GM23338 (cell line): Measurements from ENCODE around the gene LAX1. TPM values are rescaled to one million over a fixed set of nuclear protein-coding genes. Genes with fewer than 3 reads are reported as not detected.

Source experiments
- ATAC-seq: fragments of 200-7000 bp; cut with Tn5 transposase; 3 replicates; pipeline ENCODE4 v1.9.1; 2020
- DNase-seq: peaks from one replicate; pipeline ENCODE4 v3.0.0-alpha.2; 2015; ENCODE audit warnings: low spot score
- H2AFZ ChIP-seq: fragments of 200-600 bp; sonication (generic); 2 replicates; pipeline ENCODE4 v1.8.0; 2016; ENCODE audit warnings: antibody characterized with exemption, mild to moderate bottlenecking, moderate library complexity
- H3F3A ChIP-seq: fragments of 200-600 bp; sonication (generic); replicated peaks from 2 replicates; pipeline ENCODE4 v1.8.0; 2017; ENCODE audit warnings: antibody characterized with exemption, mixed run types, low read depth
- H3K27ac ChIP-seq: fragments of 200-600 bp; sonication (generic); 2 replicates; pipeline ENCODE4 v1.6.1; 2016; ENCODE audit warnings: low read depth
- H3K27me3 ChIP-seq: fragments of 200-600 bp; sonication (generic); 2 replicates; pipeline ENCODE4 v1.8.0; 2016; ENCODE audit warnings: mild to moderate bottlenecking, mixed run types, moderate library complexity; ENCODE audit not compliant: insufficient read depth
- H3K36me3 ChIP-seq: fragments of 200-600 bp; sonication (generic); 2 replicates; pipeline ENCODE4 v1.8.0; 2016; ENCODE audit warnings: mild to moderate bottlenecking; ENCODE audit not compliant: insufficient read depth
- H3K4me1 ChIP-seq: fragments of 200-600 bp; sonication (generic); 2 replicates; pipeline ENCODE4 v1.8.0; 2016; ENCODE audit warnings: mild to moderate bottlenecking, moderate library complexity; ENCODE audit not compliant: insufficient read depth
- H3K4me2 ChIP-seq: fragments of 200-600 bp; sonication (generic); 2 replicates; pipeline ENCODE4 v1.7.1; 2017; ENCODE audit warnings: mixed run types
- H3K4me3 ChIP-seq: fragments of 200-600 bp; sonication (generic); 2 replicates; pipeline ENCODE4 v1.6.1; 2016; ENCODE audit warnings: mixed run types
- H3K79me2 ChIP-seq: fragments of 200-600 bp; sonication (generic); replicated peaks from 2 replicates; pipeline ENCODE4 v1.8.0; 2017; ENCODE audit warnings: mild to moderate bottlenecking; ENCODE audit not compliant: insufficient read depth
- H3K9me2 ChIP-seq: fragments of 200-600 bp; sonication (generic); 2 replicates; pipeline ENCODE4 v1.8.0; 2017; ENCODE audit not compliant: insufficient read depth
- H4K20me1 ChIP-seq: fragments of 200-600 bp; sonication (generic); replicated peaks from 2 replicates; pipeline ENCODE4 v1.8.0; 2017; ENCODE audit warnings: mild to moderate bottlenecking; ENCODE audit not compliant: insufficient read depth
- H3K27ac Mint-ChIP-seq: 2 replicates; pipeline ENCODE4 v1.8.0; 2020; ENCODE audit warnings: inconsistent platforms, mild to moderate bottlenecking, moderate library complexity, mixed read lengths
- H3K27me3 Mint-ChIP-seq: 3 replicates; pipeline ENCODE4 v1.8.0; 2022; ENCODE audit warnings: low read depth, mild to moderate bottlenecking, moderate library complexity, mixed read lengths, inconsistent platforms; ENCODE audit not compliant: insufficient read depth, poor library complexity
- H3K36me3 Mint-ChIP-seq: 3 replicates; pipeline ENCODE4 v1.8.0; 2021; ENCODE audit warnings: low read depth, mild to moderate bottlenecking, inconsistent platforms, moderate library complexity, mixed read lengths
- H3K4me1 Mint-ChIP-seq: 3 replicates; pipeline ENCODE4 v1.8.0; 2020; ENCODE audit warnings: mild to moderate bottlenecking, inconsistent platforms, mixed read lengths
- H3K4me3 Mint-ChIP-seq: 3 replicates; pipeline ENCODE4 v1.8.0; 2021; ENCODE audit warnings: moderate library complexity, mild to moderate bottlenecking, inconsistent platforms, mixed read lengths
- H3K9me3 Mint-ChIP-seq: 3 replicates; pipeline ENCODE4 v1.8.0; 2020; ENCODE audit warnings: moderate library complexity, mild to moderate bottlenecking, inconsistent platforms, mixed read lengths
- CREB1 ChIP-seq: fragments of 250-450 bp; sonication (Bioruptor Pico); IDR thresholded peaks from 2 replicates; pipeline ENCODE4 v1.5.0; 2020; ENCODE audit warnings: low read depth, mild to moderate bottlenecking, moderate library complexity
- EZH2phosphoT487 ChIP-seq: fragments of 200-600 bp; sonication (generic); IDR thresholded peaks from one replicate; pipeline ENCODE4 v1.8.1; 2018; ENCODE audit warnings: antibody characterized with exemption; ENCODE audit not compliant: unreplicated experiment
- JUNB ChIP-seq: IDR thresholded peaks from one replicate; pipeline ENCODE4 v1.6.1; 2016; ENCODE audit warnings: antibody characterized with exemption; ENCODE audit not compliant: unreplicated experiment
- NANOG ChIP-seq: IDR thresholded peaks from 2 replicates; pipeline ENCODE4 v1.6.1; 2016; ENCODE audit warnings: antibody characterized with exemption, borderline replicate concordance
- ZNF114 ChIP-seq: fragments of 250-450 bp; sonication (Bioruptor Pico); IDR thresholded peaks from 2 replicates; pipeline ENCODE4 v1.5.0; 2020; ENCODE audit warnings: mild to moderate bottlenecking, moderate library complexity
- ZNF331 ChIP-seq: fragments of 250-450 bp; sonication (Bioruptor Pico); IDR thresholded peaks from 2 replicates; pipeline ENCODE4 v1.5.0; 2020; ENCODE audit warnings: low read depth, mild to moderate bottlenecking, moderate library complexity
- polyA plus RNA-seq: library from polyadenylated mRNA; unstranded; fragments of >200 nt; fragmentation: Nextera tagmentation; extraction: Ambion mirVana; gene quantifications from 2 replicates; pipeline ENCODE4 v1.2.1, GENCODE V29; 2016
- total RNA-seq: library from RNA; depleted of rRNA; stranded (reverse); fragments of >200 nt; shearing (Covaris generic); gene quantifications from 2 replicates; pipeline ENCODE4 v1.2.3, GENCODE V29; 2014
- TF ChIP-seq, protein P1 (sequence below), 2 experiments: fragments of 200-600 bp in 1 of 2; sonication (generic) in 1 of 2; conservative IDR thresholded peaks; 2 replicates each; pipeline versions ENCODE4 v1.5.1 to v1.6.1; 2016 to 2017; ENCODE audit warnings: antibody characterized with exemption in 2 of 2, low read depth in 2 of 2, mild to moderate bottlenecking in 2 of 2, moderate library complexity in 1 of 2
- TF ChIP-seq, protein P2 (sequence below): IDR thresholded peaks from one replicate; pipeline ENCODE4 v1.6.1; 2018; ENCODE audit warnings: antibody characterized with exemption; ENCODE audit not compliant: unreplicated experiment
- TF ChIP-seq, protein P3 (sequence below): fragments of 250-450 bp; sonication (Bioruptor Pico); IDR thresholded peaks from 2 replicates; pipeline ENCODE4 v1.5.0; 2020; ENCODE audit warnings: mild to moderate bottlenecking, moderate library complexity
- TF ChIP-seq, protein P4 (sequence below): IDR thresholded peaks from 2 replicates; pipeline ENCODE4 v1.6.1; 2016; ENCODE audit warnings: antibody characterized with exemption

The LAX1 gene
- total and polyA plus RNA-seq, 2 experiments from 2014 or later = not detected

DNA sequence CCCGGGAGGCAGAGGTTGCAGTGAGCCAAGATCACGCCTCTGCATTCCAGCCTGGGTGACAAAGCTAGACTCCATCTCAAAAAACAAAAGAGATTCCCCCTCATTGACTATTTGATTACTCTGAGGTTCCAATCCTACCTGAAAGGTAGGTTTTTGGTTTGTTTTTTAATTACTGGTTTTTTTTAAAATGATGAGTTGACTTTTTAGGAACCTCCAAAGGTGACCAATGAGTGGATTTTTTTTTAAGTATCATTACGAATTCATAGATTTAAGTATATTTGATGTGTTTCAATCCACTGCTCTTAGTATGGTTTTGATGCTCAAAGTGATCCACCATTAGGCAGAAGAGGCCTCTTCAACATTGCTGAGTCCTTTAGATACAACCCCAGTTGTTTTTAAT is 47.9 kb upstream of the LAX1 start:
- H3K27ac ChIP-seq = no peak overlapping the region
- H3K36me3 Mint-ChIP-seq = peaks cover 7% of the 10 kb centered on the region; the same call in 2 of the 3 replicates
- no peaks in the 10 kb centered on the region for H3K79me2 ChIP-seq
- no peaks in the 10 kb centered on the region for H3K4me1 ChIP-seq
- no peaks in the 10 kb centered on the region for H3K9me3 Mint-ChIP-seq
- H3K27me3 Mint-ChIP-seq = no peaks in the 10 kb centered on the region
- H3K4me1 Mint-ChIP-seq = no peaks in the 10 kb centered on the region
- H4K20me1 ChIP-seq = no peaks in the 10 kb centered on the region
- H3K4me3 ChIP-seq = no peak overlapping the region
- no peaks in the 10 kb centered on the region for H3K27me3 ChIP-seq
- no peak overlapping the region for H3K4me2 ChIP-seq
- H3K9me2 ChIP-seq = no peaks in the 10 kb centered on the region
- no peaks in the 10 kb centered on the region; the same call in 1 of the 2 replicates for H3K36me3 ChIP-seq
- H3K27ac Mint-ChIP-seq = no peak overlapping the region
- H2AFZ ChIP-seq = no peak overlapping the region
- ATAC-seq = no peak
- DNase-seq = no peak
- TF ChIP-seq CREB1 = no peak
- TF ChIP-seq, protein P1, sequence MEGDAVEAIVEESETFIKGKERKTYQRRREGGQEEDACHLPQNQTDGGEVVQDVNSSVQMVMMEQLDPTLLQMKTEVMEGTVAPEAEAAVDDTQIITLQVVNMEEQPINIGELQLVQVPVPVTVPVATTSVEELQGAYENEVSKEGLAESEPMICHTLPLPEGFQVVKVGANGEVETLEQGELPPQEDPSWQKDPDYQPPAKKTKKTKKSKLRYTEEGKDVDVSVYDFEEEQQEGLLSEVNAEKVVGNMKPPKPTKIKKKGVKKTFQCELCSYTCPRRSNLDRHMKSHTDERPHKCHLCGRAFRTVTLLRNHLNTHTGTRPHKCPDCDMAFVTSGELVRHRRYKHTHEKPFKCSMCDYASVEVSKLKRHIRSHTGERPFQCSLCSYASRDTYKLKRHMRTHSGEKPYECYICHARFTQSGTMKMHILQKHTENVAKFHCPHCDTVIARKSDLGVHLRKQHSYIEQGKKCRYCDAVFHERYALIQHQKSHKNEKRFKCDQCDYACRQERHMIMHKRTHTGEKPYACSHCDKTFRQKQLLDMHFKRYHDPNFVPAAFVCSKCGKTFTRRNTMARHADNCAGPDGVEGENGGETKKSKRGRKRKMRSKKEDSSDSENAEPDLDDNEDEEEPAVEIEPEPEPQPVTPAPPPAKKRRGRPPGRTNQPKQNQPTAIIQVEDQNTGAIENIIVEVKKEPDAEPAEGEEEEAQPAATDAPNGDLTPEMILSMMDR (conservative IDR thresholded peaks at IDR 0.05; ENCODE audit: low read depth in 2 of 2) = no peak
- TF ChIP-seq, protein P2, sequence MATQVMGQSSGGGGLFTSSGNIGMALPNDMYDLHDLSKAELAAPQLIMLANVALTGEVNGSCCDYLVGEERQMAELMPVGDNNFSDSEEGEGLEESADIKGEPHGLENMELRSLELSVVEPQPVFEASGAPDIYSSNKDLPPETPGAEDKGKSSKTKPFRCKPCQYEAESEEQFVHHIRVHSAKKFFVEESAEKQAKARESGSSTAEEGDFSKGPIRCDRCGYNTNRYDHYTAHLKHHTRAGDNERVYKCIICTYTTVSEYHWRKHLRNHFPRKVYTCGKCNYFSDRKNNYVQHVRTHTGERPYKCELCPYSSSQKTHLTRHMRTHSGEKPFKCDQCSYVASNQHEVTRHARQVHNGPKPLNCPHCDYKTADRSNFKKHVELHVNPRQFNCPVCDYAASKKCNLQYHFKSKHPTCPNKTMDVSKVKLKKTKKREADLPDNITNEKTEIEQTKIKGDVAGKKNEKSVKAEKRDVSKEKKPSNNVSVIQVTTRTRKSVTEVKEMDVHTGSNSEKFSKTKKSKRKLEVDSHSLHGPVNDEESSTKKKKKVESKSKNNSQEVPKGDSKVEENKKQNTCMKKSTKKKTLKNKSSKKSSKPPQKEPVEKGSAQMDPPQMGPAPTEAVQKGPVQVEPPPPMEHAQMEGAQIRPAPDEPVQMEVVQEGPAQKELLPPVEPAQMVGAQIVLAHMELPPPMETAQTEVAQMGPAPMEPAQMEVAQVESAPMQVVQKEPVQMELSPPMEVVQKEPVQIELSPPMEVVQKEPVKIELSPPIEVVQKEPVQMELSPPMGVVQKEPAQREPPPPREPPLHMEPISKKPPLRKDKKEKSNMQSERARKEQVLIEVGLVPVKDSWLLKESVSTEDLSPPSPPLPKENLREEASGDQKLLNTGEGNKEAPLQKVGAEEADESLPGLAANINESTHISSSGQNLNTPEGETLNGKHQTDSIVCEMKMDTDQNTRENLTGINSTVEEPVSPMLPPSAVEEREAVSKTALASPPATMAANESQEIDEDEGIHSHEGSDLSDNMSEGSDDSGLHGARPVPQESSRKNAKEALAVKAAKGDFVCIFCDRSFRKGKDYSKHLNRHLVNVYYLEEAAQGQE = no peak
- TF ChIP-seq ZNF114 (CRISPR knock-in tag) = no peak
- TF ChIP-seq EZH2phosphoT487 = no peak
- TF ChIP-seq JUNB = no peak
- TF ChIP-seq NANOG = no peak
- no peak for TF ChIP-seq ZNF331 (CRISPR knock-in tag)
- TF ChIP-seq, protein P3, sequence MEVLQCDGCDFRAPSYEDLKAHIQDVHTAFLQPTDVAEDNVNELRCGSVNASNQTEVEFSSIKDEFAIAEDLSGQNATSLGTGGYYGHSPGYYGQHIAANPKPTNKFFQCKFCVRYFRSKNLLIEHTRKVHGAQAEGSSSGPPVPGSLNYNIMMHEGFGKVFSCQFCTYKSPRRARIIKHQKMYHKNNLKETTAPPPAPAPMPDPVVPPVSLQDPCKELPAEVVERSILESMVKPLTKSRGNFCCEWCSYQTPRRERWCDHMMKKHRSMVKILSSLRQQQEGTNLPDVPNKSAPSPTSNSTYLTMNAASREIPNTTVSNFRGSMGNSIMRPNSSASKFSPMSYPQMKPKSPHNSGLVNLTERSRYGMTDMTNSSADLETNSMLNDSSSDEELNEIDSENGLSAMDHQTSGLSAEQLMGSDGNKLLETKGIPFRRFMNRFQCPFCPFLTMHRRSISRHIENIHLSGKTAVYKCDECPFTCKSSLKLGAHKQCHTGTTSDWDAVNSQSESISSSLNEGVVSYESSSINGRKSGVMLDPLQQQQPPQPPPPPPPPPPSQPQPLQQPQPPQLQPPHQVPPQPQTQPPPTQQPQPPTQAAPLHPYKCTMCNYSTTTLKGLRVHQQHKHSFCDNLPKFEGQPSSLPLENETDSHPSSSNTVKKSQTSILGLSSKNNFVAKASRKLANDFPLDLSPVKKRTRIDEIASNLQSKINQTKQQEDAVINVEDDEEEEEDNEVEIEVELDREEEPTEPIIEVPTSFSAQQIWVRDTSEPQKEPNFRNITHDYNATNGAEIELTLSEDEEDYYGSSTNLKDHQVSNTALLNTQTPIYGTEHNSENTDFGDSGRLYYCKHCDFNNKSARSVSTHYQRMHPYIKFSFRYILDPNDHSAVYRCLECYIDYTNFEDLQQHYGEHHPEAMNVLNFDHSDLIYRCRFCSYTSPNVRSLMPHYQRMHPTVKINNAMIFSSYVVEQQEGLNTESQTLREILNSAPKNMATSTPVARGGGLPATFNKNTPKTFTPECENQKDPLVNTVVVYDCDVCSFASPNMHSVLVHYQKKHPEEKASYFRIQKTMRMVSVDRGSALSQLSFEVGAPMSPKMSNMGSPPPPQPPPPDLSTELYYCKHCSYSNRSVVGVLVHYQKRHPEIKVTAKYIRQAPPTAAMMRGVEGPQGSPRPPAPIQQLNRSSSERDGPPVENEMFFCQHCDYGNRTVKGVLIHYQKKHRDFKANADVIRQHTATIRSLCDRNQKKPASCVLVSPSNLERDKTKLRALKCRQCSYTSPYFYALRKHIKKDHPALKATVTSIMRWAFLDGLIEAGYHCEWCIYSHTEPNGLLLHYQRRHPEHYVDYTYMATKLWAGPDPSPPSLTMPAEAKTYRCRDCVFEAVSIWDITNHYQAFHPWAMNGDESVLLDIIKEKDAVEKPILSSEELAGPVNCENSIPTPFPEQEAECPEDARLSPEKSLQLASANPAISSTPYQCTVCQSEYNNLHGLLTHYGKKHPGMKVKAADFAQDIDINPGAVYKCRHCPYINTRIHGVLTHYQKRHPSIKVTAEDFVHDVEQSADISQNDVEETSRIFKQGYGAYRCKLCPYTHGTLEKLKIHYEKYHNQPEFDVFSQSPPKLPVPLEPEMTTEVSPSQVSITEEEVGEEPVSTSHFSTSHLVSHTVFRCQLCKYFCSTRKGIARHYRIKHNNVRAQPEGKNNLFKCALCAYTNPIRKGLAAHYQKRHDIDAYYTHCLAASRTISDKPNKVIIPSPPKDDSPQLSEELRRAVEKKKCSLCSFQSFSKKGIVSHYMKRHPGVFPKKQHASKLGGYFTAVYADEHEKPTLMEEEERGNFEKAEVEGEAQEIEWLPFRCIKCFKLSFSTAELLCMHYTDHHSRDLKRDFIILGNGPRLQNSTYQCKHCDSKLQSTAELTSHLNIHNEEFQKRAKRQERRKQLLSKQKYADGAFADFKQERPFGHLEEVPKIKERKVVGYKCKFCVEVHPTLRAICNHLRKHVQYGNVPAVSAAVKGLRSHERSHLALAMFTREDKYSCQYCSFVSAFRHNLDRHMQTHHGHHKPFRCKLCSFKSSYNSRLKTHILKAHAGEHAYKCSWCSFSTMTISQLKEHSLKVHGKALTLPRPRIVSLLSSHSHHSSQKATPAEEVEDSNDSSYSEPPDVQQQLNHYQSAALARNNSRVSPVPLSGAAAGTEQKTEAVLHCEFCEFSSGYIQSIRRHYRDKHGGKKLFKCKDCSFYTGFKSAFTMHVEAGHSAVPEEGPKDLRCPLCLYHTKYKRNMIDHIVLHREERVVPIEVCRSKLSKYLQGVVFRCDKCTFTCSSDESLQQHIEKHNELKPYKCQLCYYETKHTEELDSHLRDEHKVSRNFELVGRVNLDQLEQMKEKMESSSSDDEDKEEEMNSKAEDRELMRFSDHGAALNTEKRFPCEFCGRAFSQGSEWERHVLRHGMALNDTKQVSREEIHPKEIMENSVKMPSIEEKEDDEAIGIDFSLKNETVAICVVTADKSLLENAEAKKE (CRISPR knock-in tag) = no peak
- TF ChIP-seq, protein P4, sequence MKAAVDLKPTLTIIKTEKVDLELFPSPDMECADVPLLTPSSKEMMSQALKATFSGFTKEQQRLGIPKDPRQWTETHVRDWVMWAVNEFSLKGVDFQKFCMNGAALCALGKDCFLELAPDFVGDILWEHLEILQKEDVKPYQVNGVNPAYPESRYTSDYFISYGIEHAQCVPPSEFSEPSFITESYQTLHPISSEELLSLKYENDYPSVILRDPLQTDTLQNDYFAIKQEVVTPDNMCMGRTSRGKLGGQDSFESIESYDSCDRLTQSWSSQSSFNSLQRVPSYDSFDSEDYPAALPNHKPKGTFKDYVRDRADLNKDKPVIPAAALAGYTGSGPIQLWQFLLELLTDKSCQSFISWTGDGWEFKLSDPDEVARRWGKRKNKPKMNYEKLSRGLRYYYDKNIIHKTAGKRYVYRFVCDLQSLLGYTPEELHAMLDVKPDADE = no peak
- H3K4me3 Mint-ChIP-seq = no peak overlapping the region
- H3F3A ChIP-seq = no peaks in the 10 kb centered on the region
